Fibroblast of mammary gland (primary cell): ENCODE results near the gene RALGDS.

ENCODE experiments used
- DNase-seq: peaks from one replicate; pipeline ENCODE4 v3.0.0-alpha.2; 2010; ENCODE audit warnings: low read depth
- H3K4me3 ChIP-seq: 2 replicates; pipeline ENCODE4 v1.5.1; 2011; ENCODE audit warnings: low read depth, mild to moderate bottlenecking, low read length, moderate library complexity; ENCODE audit not compliant: control insufficient read depth
- TF ChIP-seq, protein P1 (sequence below): conservative IDR thresholded peaks from 2 replicates; pipeline ENCODE4 v1.5.1; 2011; ENCODE audit warnings: low read depth, low read length, inconsistent platforms; ENCODE audit not compliant: control insufficient read depth, insufficient read depth

Gene RALGDS

GRCh38 chr9:133166392-133166791 lies 45.4 kb upstream of the RALGDS start:
- TF ChIP-seq, protein P1, sequence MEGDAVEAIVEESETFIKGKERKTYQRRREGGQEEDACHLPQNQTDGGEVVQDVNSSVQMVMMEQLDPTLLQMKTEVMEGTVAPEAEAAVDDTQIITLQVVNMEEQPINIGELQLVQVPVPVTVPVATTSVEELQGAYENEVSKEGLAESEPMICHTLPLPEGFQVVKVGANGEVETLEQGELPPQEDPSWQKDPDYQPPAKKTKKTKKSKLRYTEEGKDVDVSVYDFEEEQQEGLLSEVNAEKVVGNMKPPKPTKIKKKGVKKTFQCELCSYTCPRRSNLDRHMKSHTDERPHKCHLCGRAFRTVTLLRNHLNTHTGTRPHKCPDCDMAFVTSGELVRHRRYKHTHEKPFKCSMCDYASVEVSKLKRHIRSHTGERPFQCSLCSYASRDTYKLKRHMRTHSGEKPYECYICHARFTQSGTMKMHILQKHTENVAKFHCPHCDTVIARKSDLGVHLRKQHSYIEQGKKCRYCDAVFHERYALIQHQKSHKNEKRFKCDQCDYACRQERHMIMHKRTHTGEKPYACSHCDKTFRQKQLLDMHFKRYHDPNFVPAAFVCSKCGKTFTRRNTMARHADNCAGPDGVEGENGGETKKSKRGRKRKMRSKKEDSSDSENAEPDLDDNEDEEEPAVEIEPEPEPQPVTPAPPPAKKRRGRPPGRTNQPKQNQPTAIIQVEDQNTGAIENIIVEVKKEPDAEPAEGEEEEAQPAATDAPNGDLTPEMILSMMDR: no peak

DNA sequence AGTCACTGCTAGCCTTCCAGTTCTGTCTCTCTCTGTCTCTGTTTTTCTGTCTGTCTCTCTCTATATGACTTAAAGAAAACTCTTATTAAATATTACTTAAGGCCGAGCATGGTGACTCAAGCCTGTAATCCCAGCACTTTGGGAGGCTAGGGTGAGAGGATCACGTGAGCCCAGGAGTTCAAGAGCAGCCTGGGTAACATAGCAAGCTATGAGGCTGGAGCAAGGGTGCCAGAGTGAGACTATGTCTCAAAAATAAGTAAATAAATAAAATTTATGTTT lies 44.4 kb upstream of the RALGDS start:
- TF ChIP-seq, protein P1: no peak
- no peak for DNase-seq
- no peak overlapping the region for H3K4me3 ChIP-seq

More at GRCh38 chr9:133166392-133166791, 45.4 kb upstream of the RALGDS start:
- DNase-seq: no peak
- H3K4me3 ChIP-seq: no peak overlapping the region

DNA sequence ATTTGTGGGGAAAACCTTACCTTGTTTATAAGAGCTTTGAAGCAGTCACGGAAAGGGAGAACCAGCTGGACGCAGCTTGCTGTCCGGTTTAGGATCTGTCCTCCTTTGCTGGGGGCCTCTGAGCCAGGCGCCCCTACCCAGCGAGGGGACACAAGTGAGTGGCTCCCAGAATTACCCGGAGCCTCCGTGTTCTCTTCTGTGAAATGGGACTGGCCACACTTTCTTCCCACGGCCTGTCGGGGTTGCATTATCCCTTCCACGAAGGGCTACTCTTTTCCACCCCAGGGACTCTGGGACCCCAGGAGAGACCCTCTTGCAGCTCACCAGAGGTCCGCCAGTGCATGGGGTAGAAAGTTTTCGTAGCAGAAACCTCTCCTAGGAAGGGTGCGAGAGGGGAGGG lies 43.2 kb upstream of the RALGDS start:
- TF ChIP-seq, protein P1: no peak
- DNase-seq: no peak
- peak overlapping the region; percentile 47 for H3K4me3 ChIP-seq

- TF ChIP-seq, protein P1: no peak
- no peak for DNase-seq
- peak within 1 kb of the TSS; percentile 47 for H3K4me3 ChIP-seq
These were observed 42.6 kb upstream of the RALGDS start, which contains the start of gene GBGT1 for GRCh38 chr9:133163504-133164172. TSS of gene GBGT1 (minus strand) at chr9:133163914. CDS start at chr9:133162412, 1,502 bp downstream.

- TF ChIP-seq, protein P1: no peak
- no peak for DNase-seq
- peak overlapping the region; percentile 47 for H3K4me3 ChIP-seq
These were observed 41.9 kb upstream of the RALGDS start for GRCh38 chr9:133162861-133163503.

DNA sequence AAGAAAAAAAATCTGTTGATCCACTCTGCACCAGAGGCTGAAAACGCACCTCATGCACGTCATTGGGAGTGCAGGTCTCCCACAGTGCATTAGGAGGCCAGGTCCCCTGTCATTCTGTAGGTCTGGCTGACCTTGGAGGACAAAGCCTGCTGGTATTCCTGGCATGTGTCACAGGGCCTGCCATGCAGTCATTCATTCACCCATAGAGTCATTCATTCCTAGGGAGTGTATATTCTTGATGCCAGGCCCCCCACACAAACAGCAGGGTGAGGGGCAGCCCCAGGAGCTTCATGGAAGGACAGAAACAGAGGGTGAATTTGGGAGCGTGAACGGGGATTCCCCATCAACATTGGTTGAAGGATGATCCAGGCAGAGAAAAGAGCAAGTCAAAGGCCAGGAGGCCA lies 40.5 kb upstream of the RALGDS start:
- TF ChIP-seq, protein P1: no peak
- DNase-seq: no peak
- H3K4me3 ChIP-seq: no peak overlapping the region
